ENCODE results near the gene UBE2O.
"Not testable (repeated sequence)": the region's sequence is repeated elsewhere in the genome, so short reads cannot be mapped to it uniquely, and the experiment has no call there.

DNA sequence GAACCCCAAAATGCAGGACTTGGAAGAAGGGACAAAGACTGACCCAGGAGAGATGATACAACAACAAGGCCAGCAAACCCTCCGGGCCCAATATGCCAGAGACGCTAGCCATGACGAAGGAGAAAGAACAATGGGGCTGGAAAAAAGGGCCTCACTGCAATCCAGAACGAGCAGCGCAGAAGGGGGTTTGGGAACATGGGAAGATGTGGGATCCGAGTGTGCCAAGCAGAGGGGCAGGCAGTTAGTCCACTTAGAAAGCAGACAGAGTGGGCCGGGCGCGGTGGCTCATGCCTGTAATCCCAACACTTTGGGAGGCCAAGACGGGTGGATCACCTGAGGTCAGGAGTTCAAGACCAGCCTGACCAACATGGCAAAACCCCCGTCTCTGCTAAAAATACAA, 106.0 kb downstream of the UBE2O start:
- TF ChIP-seq, protein P1, sequence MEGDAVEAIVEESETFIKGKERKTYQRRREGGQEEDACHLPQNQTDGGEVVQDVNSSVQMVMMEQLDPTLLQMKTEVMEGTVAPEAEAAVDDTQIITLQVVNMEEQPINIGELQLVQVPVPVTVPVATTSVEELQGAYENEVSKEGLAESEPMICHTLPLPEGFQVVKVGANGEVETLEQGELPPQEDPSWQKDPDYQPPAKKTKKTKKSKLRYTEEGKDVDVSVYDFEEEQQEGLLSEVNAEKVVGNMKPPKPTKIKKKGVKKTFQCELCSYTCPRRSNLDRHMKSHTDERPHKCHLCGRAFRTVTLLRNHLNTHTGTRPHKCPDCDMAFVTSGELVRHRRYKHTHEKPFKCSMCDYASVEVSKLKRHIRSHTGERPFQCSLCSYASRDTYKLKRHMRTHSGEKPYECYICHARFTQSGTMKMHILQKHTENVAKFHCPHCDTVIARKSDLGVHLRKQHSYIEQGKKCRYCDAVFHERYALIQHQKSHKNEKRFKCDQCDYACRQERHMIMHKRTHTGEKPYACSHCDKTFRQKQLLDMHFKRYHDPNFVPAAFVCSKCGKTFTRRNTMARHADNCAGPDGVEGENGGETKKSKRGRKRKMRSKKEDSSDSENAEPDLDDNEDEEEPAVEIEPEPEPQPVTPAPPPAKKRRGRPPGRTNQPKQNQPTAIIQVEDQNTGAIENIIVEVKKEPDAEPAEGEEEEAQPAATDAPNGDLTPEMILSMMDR (IDR thresholded peaks at IDR 0.05; ENCODE audit: low read depth, low read length) = not testable (repeated sequence)
- not testable (repeated sequence) for TF ChIP-seq MAX (IDR thresholded peaks at IDR 0.05; ENCODE audit: low read depth, low read length); POLR2A (IDR thresholded peaks at IDR 0.05; ENCODE audit: extremely low read depth, insufficient read length)
